Large intestine (tissue), 3 donors: ENCODE measurements around the gene METAP2. TPM values are rescaled to one million over a fixed set of nuclear protein-coding genes. Genes with fewer than 3 reads are reported as not detected.

Experiments used
- DNase-seq, 2 donors: peaks; one replicate each; pipeline versions ENCODE4 v3.0.0 to v3.0.0-alpha.2; 2013
- H3K27ac ChIP-seq: one replicate; pipeline ENCODE4 v1.5.1; 2013; ENCODE audit warnings: low read length
- H3K27me3 ChIP-seq: 2 replicates; pipeline ENCODE4 v1.6.1; 2013; ENCODE audit warnings: low read length; ENCODE audit not compliant: control insufficient read depth, insufficient read depth
- H3K36me3 ChIP-seq: 2 replicates; pipeline ENCODE4 v1.6.1; 2013; ENCODE audit warnings: low read length; ENCODE audit not compliant: control insufficient read depth, insufficient read depth
- H3K4me1 ChIP-seq: one replicate; pipeline ENCODE4 v1.6.1; 2013; ENCODE audit warnings: low read length; ENCODE audit not compliant: control insufficient read depth, insufficient read depth
- H3K4me3 ChIP-seq: one replicate; pipeline ENCODE4 v1.5.1; 2013; ENCODE audit warnings: low read length
- H3K9me3 ChIP-seq: one replicate; pipeline ENCODE4 v1.6.1; 2013; ENCODE audit warnings: mild to moderate bottlenecking, low read depth, low read length, moderate library complexity; ENCODE audit not compliant: control insufficient read depth
- WGBS: methylation state at CpG from one replicate; pipeline ENCODE4 v1.1.5; 2013; ENCODE audit warnings: low lambda C conversion rate; ENCODE audit not compliant: insufficient coverage; 5-methylcytosine and 5-hydroxymethylcytosine counted together
- polyA plus RNA-seq: library from polyadenylated mRNA; unstranded; fragments of 120-200 nt; gene quantifications from one replicate; pipeline ENCODE4 v1.2.1, GENCODE V29; 2013

Gene METAP2
- polyA plus RNA-seq, 1 donor: 88.1 TPM

GRCh38 chr12:95554532-95555071, 80.7 kb downstream of the METAP2 start:
- DNase-seq: peak in 1 of 2 donors; percentile 33
- H3K4me3 ChIP-seq: no peak overlapping the region
- H3K4me1 ChIP-seq: peaks cover 7% of the 10 kb centered on the region
- H3K27ac ChIP-seq: no peak overlapping the region
- H3K36me3 ChIP-seq: no peaks in the 10 kb centered on the region
- H3K27me3 ChIP-seq: peaks cover 13% of the 10 kb centered on the region
- whole genome bisulfite sequencing: no CpG with 5 or more reads among the region's 4 CpGs
- H3K9me3 ChIP-seq: peaks cover 2% of the 10 kb centered on the region

GRCh38 chr12:95557625-95558024, 83.7 kb downstream of the METAP2 start:
- no peaks in the 10 kb centered on the region for H3K36me3 ChIP-seq
- H3K9me3 ChIP-seq: no peaks in the 10 kb centered on the region
- DNase-seq: no peak
- H3K27ac ChIP-seq: no peak overlapping the region
- H3K27me3 ChIP-seq: no peaks in the 10 kb centered on the region
- H3K4me1 ChIP-seq: peaks cover 7% of the 10 kb centered on the region
- no CpG with 5 or more reads among the region's 1 CpG for WGBS
- no peak overlapping the region for H3K4me3 ChIP-seq

Other genes starting within 250 kb of the METAP2 start
- gene USP44, start 77.3 kb downstream of the METAP2 start, polyA plus RNA-seq: 0.93 TPM